GM18507 (cell line): ENCODE data around the gene TNS1.
A peak's percentile ranks its signal among the peaks of the same experiment; 100 is the strongest.

Source experiments
- DNase-seq: peaks from one replicate; pipeline ENCODE4 v3.0.0; 2011; ENCODE audit warnings: low read depth; ENCODE audit not compliant: insufficient read length; ENCODE audit errors: extremely low spot score
- FAIRE-seq: peaks from 2 replicates; lab custom pipeline; 2011; peaks lifted over from hg19 to GRCh38; lab: Jason Lieb, UNC

The TNS1 gene

DNA sequence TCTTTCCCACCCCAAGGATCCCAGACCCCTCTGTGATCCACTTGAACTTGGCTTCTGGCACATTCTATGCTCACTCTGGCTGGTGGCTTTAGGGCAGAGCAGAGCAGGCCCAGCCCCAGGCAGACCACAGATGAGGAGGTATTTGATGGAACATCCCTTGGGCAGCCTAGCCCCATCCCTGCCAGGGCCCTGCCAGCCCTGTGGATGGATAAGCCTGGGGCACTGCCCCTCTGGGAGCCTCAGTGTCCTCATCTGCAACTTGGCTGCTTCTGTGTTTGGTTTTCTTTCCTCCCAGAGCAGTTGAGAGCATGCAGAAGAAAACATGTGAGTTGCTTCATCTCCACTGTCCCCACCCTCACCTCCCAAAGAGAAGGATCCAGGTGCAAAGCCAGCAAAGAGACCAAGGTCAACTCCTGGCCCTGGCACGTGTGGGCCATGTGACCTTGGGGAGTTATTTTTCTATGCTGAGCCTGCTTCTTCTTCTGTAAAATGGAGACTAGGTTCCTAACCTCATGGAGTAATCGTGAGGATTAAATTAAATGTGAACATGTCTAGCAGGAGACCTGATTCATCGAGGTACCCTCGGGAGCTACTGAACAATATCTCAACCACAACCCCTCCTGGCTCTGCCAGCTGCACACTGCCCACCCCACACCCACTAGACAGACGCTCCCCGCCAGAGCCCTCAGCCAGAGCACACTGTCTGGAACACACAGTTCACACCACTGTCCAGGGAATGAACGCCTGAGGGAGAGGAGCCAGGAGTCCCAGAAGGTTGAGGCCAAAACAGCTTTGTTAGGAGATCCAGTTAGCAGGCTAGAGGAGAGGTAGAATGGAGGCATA lies 14.6 kb upstream of the TNS1 start:
- DNase-seq (no peak), FAIRE-seq (no peak)

DNA sequence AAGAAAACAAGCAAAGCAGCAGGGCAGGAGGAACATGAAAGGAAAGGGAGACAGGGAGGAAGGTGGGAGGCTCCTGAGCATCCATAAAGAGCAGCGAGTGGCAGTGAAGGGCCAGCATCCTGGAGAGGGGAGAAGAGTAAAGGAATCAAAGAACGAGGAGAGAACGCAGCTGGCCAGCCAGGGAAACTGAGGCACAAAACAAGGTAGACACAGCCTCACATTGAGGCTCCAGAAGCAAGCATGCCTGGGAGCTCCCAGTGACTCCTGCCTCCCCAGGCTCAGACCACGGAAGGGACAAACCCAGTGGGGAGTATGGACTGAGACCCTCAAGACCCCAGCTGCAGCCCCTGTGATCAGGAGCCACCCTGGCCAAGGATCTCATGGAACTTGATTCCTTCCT lies 14.0 kb upstream of the TNS1 start:
- DNase-seq: no peak
- FAIRE-seq: no peak

DNA sequence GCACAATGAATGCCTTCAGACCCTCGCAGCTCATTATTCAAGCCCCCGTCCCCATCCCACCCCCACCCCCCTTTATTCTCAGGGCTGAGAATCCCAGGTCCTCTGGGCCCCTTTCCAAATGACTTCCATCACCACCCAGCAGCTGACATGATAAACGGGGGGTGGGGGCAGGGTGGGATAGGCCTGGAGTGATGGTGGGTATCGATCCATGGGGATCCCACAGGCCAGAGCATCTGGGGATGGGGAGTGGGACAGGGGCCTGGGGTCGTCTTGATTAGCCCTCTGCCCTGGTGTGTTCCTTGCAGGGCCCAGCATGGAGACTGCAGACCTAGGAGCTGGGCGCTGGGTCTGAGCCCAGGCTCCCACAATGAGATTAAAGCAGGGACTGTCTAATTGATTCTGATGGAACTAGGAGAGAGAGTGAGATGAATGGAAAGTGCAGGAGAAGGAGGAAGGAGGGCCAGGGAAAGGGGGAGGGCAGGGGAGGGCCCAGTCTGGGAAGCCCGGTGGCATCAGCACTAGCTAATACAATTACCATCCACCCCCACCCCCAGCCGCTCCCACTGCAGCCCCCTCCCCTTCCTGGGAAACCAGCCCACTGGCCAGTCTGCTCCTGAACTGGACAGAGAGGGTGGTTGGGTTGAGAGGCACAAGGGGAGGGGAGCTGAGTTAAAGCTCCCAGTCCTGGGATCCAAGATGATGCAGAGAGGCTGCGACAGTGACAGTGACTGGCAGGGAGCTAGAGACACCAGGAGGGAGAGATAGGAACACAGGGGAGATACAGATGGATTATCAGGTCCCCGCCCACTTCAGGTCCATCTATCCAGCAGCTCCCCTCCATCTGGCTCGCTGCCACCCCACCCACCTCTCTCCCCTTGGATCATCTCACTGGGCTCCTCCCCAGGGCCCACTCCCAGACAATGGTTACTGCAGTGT lies 13.1 kb upstream of the TNS1 start:
- FAIRE-seq: no peak
- no peak for DNase-seq

DNA sequence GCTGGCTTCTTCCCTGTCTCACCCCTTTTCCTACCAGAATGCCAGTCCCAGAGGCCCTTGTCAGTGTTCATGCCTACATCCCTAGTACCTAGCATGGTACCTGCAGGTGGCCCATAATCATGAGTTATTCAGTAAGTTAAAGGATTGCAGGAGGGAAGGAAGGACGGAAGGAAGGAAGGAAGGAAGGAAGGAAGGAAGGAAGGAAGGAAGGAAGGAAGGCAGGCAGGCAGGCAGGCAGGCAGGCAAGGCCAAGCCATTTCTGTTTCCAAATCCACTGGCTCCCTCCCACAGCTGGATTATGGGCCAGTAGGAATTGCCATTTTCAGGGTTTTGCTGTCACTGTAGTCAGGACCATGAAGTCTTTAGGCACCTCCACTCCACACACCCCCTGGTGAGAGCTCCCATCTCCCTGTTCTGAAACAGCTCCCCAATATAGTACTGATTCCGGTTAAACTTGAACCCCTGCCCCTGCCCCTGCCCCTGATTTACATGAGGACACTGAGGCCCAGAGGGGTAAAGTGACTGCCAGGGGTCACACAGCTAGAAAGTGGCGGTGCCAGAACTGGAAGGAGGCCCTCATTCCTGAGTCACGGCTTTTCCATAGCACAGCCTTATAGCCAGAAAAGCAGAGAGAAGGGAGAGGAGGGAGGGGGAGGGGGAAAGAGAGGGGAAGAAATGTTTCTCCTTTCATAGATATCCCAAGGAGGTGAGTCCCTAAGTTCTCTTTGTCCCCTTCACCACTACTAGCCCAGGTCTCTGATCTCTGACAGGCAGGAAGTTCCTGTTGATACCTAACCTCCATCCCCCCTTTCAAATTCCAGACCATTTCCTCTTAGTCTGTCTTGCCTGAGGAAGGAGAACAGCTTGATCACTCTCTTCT lies 12.2 kb upstream of the TNS1 start:
- no peak for FAIRE-seq
- DNase-seq: no peak

DNA sequence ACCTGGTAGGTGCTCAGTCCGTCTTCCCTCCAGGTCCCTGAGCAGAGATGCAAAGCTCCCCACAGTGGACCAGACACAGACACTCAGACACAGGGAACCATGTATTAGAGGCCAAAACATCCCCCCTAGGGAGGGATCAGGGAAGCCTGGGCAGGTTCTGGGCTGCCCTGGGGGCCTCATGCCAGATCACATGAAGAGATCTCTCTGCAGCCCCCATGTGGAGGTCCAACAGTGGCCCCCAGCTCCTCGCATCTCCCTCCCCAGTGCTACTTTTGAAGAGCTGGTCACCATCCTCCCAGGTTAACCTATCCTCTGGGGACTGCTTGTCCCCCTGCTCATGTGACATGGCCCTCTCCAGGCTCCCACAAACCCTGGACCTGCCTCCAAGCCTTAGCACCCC lies 10.5 kb upstream of the TNS1 start:
- FAIRE-seq (no peak), DNase-seq (no peak)

DNA sequence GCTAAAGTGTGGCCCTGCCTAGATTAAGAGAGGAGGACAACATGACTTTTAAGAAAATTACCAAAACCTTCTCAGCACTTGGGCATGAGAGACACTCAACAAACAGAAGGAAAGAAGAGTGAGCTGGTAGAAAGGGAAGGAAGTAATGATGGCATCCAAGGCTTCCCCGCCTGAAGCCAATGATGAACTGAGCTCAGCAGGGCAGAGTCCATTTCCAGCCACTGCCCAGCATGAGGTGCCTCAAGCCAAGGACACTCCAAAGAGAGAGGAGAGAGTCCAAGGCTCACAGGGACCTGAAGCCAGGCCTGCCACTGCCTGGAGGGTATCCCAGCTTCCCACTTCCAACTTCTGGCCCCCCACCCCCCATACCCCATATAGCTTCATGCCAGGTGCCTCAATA lies 9.5 kb upstream of the TNS1 start:
- DNase-seq (no peak), FAIRE-seq (no peak)

DNA sequence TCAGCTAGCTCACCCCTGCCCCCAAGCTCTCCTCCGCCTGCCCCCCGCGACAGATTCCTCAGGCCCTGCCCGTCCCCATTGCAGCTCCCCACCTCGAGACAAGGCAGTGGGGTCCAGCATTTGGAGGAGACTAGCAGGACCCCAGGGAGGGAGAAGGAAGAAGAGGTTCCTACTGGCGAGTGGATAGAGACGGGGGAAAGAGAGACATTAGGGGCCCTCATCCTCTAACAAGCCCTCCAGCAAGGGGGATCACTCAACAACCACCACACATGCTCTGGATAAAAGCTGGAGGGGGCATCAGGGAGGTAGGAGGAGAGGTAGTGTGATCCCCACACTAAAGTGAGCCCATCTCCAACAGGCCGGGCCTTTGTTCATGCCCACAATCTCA lies 8.9 kb upstream of the TNS1 start:
- FAIRE-seq: no peak
- no peak for DNase-seq

DNA sequence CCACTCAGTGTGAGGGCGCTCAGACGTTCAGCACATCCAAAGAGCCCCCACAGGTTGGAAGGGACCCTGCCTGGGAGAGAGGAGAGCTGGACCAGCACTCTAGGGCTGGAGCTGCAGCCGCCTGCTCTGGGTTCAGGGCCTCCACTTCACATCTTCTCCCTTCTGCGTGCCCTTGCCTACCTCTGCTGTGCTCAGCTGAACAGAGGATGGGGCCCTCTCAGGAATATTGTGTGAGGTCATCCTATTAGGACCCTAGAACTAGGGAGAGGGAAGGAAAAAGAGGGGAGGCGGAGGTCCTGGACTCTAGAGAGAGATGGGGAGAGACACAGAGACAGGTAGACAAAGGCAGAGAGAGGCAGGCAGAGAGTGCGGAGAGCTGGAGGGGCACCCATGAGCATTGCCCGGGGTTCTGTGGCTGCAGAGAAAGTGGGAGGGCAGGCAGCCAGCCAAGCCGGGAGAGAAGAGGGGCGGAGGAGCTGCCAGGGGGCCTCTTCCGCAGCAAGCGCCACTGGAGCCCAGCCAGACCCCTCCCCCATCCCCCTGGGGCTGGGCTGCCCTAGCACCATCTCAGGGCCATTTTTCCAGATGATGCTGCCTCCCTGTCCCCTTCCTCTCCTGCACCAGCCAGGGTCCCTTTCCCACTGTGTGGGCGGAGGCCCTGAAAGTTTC lies 8.3 kb upstream of the TNS1 start:
- FAIRE-seq (no peak), DNase-seq (no peak)

DNA sequence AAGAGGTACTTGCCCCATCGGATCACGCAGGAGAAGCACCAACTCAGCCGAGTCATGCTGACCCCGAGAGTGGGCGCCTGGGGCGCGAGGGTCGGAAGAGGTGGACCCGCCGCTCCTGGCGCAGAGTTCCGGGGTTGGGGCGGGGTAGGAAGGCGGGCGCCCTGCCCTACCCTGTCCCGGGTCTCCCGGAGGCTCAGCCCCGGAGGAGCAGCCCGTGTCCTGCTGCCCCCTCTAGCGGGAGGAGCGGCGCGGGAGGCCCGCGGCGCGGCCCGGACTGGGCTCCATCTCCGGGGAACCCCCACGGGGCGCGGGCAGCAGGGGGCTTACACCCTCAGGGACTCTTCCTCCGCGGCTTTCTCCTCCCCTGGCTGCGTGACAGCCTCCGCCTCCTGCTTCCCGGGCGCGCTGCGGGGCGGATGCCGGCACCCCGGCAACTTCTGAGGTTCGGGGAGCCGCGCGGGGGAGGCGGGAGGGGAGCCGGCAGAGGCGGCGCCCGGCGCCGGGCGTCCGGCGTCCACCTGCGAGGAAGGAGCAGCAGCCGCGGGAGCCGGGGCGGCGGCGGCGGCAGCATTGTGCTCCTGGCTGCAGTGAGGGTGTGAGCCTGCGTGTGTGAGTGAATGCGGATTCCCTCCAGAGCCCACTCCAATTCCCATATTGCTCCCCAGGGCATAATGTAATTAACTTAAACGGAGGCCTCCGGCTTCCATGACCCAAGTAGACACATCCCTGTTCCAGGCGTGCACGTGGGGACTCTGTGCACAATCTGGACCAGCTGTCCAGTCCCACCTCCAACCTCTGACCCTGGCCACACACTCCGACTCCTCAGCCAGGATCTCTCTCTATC lies 7.6 kb upstream of the TNS1 start:
- no peak for FAIRE-seq

DNA sequence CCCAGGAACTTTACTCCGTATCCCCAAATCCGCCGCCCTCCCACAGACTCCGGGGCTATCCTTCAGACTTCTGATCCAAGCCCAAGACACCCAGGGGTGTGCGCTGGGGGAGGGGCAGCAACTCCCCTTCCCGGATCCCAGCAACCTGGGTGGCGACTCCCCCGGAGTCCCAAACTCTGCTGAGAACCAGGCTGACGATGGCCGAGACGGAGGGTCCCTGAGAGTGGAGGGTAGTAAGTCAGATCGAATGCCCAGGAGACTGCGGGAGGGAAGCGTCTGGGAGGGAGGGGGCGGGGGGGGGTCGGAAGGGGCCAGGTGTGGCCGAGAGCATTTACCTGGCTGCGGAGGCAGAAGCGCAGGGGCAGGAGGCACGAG lies 7.0 kb upstream of the TNS1 start:
- DNase-seq: no peak
- FAIRE-seq: no peak

More for the DNA sequence above, 7.6 kb upstream of the TNS1 start:
- peak; percentile 30 for DNase-seq

DNA sequence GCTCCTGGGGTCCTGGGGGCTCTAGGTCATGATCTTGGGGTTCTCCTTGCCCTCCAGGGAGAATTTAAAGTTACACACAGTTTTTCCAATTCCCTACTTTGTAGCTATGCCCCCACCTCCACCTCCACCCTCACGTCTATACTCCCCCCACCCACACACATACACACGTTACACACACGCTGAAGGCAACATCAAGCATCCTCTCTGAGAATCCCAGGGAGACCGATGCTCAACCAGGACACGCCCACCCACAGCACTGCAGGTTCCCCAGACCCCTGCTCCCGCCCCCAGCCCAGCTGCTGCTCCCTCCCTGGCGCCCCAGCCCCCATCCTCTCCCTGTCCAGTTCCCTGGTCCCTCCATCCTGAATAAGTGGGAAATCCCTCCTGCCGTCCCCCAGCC lies 6.4 kb upstream of the TNS1 start:
- no peak for DNase-seq
- FAIRE-seq: no peak

DNA sequence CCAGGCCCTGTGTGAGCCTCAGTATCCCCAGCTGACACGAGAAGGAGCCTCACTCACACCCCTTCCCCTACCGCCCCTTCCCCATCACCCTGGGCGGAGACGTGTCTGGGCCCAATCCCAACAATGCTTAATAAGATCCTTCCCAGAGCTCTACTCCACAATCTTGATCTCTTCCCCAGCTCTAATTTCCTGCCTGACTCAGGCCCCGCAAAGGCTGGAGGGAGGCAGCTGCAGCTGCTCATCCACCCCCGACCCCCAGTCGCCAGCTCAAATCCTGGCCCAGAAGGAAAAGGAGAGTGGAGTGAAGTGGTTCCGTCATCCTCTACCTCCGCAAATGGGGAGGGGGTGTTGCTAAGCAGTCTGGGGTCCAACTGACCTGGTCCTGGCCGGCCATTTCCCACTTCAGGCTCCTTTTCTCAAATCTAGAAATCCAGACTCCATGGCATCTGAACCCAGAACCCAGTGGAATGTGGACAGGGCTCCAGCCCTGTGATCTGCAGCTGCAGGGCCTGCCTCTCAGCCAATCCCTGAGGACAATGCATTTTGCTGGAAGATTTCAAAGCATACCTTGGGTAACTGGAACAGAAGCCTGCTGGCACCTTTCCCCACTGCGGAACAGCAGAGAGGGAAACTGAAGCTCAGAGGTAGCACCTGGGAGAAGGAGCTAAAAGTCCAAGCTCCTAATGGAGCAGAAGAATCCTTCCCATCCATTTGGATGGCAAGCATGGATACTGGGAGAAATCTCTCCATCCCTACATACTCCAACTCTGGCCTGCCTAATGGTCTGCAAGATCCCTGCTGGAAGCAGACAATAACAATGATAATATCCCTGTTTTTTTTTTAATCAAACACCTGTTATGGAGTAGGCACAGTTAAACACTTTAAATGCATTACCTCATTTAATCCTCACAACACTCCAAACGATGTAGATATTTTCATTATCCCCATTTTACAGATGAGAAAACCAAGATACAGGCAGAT lies 5.6 kb upstream of the TNS1 start:
- DNase-seq (no peak), FAIRE-seq (no peak)

DNA sequence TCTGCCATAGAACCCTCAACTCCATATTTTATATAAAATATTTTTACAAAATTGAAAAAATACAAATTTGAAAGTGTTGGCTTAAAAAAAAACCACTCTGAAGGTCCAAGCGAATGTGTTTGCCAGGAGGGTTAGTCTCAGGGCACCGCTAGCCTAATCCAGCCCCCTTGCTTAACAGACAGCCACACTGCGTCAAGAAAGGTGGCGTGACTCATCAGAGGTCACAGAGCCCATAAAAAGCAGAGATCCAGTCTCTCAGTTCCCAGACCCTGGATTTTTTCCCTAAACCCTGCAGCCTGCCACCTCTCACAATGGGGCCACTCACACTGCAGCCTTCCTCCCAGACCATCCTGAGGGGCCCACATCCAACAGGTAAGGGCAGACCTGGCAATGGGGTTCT lies 3.9 kb upstream of the TNS1 start:
- no peak for FAIRE-seq

DNA sequence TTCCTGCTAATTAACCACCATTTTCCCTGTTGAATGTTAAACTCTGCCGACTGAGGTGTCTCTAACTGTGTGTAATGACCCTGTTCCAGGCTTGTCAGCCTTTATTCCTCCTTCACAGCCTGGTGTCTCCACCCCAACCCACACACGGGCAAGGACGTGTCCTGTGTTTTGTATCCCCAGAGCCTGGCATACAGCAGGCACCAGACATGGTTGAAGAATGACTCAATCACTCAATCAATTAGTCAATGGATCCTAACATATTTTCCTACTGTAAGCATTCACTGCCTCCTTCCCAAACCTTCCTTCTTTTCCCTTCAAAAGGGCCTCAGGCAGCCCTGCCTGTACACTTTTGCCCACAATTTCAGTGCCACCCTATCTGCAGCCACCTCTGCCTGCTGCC lies 2.7 kb upstream of the TNS1 start:
- no peak for DNase-seq
- FAIRE-seq: no peak

More for the DNA sequence above, 3.9 kb upstream of the TNS1 start:
- no peak for DNase-seq

DNA sequence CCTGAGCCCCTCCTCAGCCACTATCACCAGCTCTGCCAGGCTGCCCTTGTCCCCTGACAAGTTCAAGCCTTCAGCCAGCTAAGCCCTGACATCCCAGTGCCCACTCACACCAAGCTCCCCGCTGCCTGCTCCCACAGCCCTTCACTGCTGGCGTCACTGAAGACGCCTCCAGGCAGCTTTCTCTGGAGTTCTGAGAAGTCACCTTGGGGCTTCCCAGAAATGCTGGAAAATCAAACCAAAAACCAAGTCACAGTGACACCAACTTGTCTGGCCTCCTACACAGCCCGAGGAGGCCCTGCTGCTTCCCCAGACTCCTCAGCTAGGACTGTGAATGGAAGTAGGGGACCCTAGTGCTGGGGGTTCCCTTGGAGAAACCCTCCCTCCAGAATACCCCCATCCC lies 2.2 kb upstream of the TNS1 start:
- FAIRE-seq (no peak), DNase-seq (no peak)

DNA sequence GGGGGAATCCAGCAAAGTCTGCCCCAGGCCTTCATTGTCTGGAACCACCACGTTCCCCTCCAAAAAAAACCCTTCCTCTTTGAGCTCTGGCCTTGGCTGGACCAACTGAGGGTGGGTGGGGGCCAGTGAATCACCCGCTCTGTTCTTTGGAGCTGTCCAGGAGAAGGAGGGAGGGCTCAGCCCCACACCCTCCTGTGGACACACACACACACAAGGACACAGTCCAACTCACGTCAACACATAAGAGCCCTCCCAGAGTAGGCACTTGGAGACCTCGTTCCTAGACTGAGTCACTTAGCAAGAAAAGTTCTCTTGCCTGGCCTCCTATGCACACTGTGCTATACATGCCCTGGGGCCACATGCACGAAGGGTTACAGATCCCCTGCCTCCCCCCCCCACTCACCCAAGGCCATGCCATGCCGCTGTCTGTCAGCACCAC lies 1.2 kb upstream of the TNS1 start:
- DNase-seq (no peak), FAIRE-seq (no peak)

DNA sequence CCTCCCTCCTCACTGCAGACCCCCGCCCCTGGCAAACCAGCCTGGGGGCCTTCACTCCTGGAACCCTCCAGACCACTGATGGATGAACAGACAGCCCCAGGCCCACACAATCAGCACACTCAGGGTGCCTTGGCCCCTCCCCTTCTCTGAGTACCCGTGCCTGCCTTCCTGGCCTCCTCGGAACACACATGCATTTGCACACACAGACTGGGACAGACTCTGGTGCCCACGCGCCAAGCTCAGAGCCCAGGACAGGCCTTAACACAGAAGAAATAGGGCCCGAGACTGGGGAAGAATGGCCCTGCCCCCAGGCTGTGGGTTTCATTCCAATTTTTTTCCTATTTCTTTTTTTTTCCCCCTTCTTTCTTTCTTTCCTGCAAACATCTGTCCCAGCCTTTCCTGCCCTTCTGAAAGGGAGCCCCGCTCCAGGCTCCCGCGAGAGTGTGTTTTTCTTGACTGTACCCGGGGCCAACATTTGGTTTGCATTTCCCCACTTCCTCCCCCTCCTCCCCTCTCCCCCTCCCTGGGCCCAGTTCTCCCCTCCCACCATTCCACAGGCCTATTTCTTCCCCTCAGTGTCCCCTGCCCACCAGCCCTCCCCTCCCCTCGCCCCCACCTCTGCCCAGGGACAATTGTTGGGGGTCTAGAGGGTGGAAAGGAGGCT lies 618 bp upstream of the TNS1 start:
- no peak for DNase-seq

More for the DNA sequence above, 618 bp upstream of the TNS1 start:
- no peak for FAIRE-seq
